Nucleus accumbens (tissue), 56 donors: Measurements from ENCODE around the gene DMGDH.

Source experiments
- DNase-seq, 56 donors: peaks; one replicate each; lab custom pipeline; 2025; lab: John Stamatoyannopoulos, UW

The DMGDH gene

DNA sequence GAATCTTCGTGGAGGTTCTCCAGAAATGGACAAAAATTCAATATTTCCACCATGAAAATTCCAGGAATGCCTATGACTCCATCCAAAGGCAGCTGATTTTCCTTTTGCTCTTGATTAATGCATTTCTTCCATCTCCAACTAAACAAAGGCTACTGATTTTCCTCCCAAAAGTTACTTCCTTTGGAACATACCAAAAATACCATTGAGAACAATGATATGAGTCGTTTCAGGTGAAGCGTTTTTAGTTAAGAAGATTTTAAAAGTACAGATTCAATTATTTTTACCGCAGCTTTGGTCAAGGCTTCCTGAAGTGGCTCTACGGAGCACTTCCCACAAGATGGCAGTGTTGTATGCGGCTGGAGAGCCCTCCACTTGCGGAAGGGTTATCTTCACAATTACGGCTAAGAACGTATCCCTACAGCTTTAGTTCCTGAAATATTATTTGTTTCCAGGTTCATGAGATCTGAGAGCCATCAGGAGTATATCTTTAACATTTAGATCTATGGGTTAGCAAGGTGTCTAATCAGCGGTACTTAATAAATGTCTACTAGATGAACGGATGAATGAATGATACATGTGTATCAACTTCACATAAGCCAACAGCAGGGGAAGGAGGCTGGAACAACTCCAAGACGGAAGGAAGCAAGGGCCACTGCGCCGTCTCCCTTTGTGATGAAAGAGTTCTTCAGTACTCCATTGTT lies 48.5 kb downstream of the DMGDH start:
- DNase-seq, result peak in 43 of 56 donors; percentile 0 to 71 (median 17)

GRCh38 chr5:79014631-79015030 lies 54.8 kb downstream of the DMGDH start:
- no peak for DNase-seq

GRCh38 chr5:79011869-79012268 lies 57.6 kb downstream of the DMGDH start:
- DNase-seq, result no peak

DNA sequence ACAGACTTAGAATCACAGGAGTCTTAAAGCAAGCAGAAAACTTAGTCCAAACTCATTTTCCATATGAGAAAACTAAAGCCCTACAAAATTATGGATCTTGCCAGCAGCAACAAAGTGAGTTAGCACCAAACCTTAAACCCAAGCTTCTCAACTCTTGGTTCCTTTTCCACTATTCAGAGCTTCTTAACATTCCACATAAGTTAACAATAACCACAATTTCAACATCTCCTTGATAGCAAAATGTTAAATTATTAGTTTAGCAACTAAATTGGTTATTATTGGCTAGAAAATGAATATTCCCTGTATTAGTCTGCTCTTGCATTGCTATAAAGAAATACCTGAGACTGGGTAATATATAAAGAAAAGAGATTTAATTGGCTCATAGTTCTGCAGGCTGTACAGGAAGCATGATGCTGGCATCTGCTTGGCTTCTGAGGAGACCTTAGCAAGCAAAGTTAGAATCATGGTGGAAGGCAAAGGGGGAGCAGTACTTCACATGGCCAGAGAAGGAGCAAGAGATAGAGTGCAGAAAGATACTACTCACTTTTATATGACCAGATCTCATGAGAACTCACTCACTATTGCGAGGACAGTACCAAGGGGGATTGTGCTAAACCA lies 58.1 kb downstream of the DMGDH start:
- no peak for DNase-seq

DNA sequence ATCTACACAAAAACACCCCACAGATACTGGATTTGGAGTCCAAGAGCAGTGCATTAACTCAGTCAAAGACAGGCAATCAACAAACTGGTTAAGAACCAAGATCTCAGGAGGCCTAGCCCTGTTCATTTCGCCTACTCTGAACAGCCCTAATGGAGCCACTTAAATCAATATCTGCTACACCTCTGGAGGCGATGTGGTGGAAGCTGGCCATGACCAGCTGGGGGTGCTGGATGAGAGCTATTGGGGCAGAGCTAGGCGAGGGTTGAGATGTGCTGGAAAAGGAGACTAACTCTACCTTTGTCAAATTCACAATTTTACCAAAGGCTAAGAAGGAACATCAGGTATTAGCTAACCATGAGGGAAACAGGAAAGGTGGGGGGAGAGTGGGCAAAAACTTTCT lies 61.1 kb downstream of the DMGDH start:
- DNase-seq, result no peak

DNA sequence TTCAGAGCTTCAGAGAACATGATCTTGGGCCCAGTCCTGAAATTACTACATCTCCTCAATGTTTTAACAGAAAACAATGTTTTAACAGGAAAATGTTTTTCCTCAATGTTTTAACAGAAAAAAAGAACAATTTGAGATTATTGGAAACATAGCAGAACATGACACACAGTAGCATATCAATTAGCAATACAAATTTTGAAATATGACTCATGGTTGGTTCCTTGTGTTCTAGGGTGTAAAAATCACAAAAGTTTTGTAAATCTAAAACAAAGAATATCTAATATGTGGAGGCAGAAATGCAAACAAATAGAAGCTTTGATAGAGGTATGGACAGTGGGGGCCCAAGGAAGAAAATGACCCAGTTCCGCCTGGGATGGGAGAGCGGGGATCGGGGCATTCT lies 61.6 kb downstream of the DMGDH start:
- no peak for DNase-seq

DNA sequence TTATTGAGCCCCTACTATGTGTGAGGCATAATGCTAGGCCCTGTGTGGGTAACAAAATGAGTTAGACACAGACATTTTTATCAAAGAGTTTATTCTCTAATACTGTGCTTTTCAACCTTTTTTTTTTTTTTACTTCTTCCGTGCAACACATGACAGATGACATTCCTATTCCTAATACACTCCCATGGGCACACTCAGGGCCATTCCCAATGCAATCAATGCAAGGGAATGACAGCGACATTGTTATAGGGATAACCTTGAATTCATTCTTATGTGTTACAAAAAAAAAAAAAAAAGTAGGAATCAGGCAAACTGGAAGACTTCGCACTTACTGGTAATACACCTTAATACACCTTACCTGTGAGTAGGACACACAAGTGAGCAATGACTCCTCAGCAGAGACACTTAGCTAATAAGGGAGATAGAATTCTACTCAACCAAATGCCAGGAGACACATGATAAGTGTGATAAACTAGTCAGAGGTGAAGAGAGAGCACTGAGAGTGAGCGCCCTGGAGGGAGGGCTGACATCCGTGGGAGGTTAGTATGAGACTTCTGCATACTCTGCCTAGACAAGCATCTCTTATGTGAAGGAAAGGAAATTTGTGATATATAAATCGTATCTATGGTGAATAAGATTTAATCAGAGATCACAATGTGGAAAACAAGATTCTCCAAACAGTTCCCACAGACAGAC lies 63.4 kb downstream of the DMGDH start:
- DNase-seq, result no peak

DNA sequence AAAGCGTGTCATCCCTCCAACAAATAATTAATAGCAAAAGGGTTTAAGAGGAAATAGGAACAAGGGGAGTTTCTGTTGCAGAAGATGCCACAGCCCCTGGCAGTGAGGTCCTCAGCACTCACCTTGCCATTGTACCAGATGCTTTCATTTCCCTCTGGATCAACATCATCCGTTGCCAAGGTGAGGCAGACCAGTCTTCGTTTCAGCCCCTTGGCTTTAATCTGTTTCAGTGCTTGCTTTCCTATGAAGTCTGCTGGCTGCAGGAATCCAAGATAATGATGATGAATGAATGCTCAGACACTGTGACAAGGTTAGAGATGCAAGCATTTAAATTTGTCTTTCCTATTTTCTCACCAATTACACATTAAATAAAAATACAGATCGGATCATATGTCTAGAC lies 64.3 kb downstream of the DMGDH start:
- DNase-seq, result no peak

DNA sequence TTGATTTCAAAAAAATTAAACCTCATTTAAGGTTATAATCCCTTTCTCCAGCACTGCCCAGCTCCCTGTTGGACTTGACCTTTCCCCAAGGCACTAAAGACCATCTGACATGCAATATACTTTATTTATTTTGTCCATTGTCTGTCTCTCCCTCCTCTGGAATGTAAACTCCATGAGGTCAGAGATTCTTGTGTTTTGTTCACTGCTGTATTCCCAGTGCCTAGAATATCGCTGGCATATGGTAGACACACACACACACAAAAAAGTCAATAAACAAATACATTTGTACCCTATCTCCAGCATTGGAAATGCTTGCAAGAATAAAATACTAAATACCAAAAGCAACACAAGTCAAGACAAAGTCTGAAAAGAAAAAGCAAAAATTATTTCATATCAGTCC lies 67.1 kb downstream of the DMGDH start:
- DNase-seq, result no peak

- DNase-seq, result no peak
Observed at GRCh38 chr5:79001471-79001870, 68.0 kb downstream of the DMGDH start.

DNA sequence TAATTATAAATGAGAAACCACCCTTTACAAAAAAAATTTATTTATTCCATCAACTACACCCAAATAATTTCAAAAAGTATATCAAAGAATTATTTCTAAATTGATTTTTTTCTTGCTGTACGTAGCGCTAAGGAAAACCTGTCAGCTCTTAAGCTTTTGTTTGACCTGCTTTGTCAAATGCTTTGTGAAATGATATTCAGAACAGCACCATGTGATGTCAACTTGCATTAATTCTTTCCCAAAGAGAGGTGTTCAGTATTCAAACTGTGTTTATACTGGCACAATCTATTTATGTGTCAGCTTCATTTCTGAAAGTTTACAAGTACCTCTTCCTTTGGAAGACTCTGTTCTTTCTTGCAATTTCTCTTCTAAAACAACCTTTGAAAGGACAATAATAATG lies 72.4 kb downstream of the DMGDH start:
- no peak for DNase-seq

DNA sequence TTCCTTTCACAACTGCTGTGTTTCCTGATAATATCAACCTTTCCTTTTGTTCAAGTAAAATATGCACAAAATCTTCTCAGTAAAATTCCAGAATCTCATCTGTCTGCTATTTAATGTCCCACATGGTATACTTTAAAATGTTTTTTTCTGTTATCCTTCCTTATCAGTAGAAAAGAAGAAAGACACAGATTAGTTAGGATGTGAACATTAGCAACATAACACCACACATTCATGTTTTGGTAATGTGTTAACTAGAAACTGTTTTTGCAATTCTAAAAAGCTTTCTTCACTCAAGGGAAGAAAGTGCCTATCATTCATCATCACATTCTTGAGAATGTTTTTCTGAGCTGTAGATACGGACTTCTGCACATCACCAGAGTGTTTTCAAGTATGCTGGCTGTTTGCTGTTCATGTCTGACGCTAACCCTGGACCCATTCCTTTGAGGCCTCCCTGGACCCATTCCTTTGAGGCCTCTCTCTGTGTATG lies 73.9 kb downstream of the DMGDH start:
- no peak for DNase-seq

- DNase-seq, result no peak
Observed at GRCh38 chr5:78993165-78993564, 76.3 kb downstream of the DMGDH start.

GRCh38 chr5:78992146-78992545 lies 77.3 kb downstream of the DMGDH start:
- DNase-seq, result no peak

GRCh38 chr5:78989080-78989479 lies 80.4 kb downstream of the DMGDH start:
- DNase-seq, result no peak

- DNase-seq, result peak in 22 of 56 donors; percentile 10 to 53 (median 31)
Observed at GRCh38 chr5:78985725-78986223, 83.7 kb downstream of the DMGDH start.

GRCh38 chr5:78985116-78985724 lies 84.3 kb downstream of the DMGDH start, which contains the start of gene ARSB:
ARSB (minus strand) TSS chr5:78985310; CDS start chr5:78985248, 62 bp downstream.
- peak in 46 of 56 donors; percentile 20 to 86 (median 64) for DNase-seq

DNA sequence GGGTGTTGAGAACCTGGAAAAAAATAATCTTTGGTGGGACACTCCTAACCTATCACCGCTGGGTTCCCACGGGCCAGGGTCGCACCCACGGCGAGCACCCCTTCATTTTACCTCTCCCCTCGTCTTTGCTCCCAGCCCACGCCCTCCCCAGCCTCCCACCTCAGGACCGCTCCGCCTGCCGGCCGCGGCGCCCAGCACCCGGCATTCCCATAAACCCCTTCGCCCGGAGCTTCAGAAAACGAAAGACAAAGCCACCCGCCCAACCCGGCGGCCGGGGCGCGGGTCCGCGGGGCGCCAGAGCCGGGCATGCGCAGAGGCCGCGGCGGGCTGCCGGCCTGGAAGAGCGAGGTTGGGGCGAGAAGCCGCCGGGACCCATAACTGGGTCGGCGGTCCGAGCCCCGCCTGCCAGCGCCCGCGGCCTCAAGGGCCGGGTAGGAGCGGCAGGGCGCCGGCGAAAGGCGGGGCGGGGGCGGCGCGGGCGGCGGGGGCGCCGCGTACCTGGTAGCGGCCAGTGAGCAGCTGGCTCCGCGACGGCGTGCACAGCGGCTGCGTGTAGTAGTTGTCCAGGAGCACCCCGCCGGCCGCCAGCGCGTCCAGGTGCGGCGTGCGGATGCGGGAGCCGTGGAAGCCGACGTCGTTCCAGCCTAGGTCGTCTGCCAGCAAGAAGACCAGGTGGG lies 84.9 kb downstream of the DMGDH start:
- DNase-seq, result peak; percentile 25 to 90 (median 79)

- peak in 1 of 56 donors; percentile 12 for DNase-seq
Observed at GRCh38 chr5:78983601-78984438, 85.7 kb downstream of the DMGDH start.
